A673 (cell line): ENCODE measurements around the gene MYCBPAP. TPM values are rescaled to one million over a fixed set of nuclear protein-coding genes. Genes with fewer than 3 reads are reported as not detected.

Source experiments
- BruUV-seq: library from RNA; stranded (reverse); fragments of 400-500 nt; replicated peaks from 2 replicates; lab custom pipeline; 2021; lab: Mats Ljungman, UMichigan
- CTCF ChIA-PET: fragments of 300-600 bp; sonication (Branson Sonifier 250); formaldehyde crosslinking; loops from one replicate; lab custom pipeline; 2022; ENCODE audit warnings: antibody characterized with exemption; lab: Charles Lee
- POLR2A ChIA-PET: fragments of 300-600 bp; sonication (Branson Sonifier 250); formaldehyde crosslinking; loops from one replicate; lab custom pipeline; 2022; ENCODE audit warnings: antibody characterized with exemption; ENCODE audit not compliant: low non-redundant PET; lab: Charles Lee
- DNase-seq: peaks from one replicate; pipeline ENCODE4 v3.0.0-alpha.2; 2015; ENCODE audit warnings: low spot score
- H3K27ac ChIP-seq: fragments of 200-600 bp; sonication (generic); 2 replicates; pipeline ENCODE4 v1.5.1; 2016; ENCODE audit warnings: mixed run types, low read depth, mild to moderate bottlenecking, mixed read lengths, antibody characterized with exemption, low read length; ENCODE audit not compliant: poor library complexity, severe bottlenecking
- H3K27me3 ChIP-seq: fragments of 200-600 bp; sonication (generic); replicated peaks from 2 replicates; pipeline ENCODE4 v1.6.1; 2017; ENCODE audit warnings: mixed run types, low read depth, mild to moderate bottlenecking, mixed read lengths, antibody characterized with exemption, low read length; ENCODE audit not compliant: insufficient read depth, poor library complexity
- H3K36me3 ChIP-seq: fragments of 200-600 bp; sonication (generic); 2 replicates; pipeline ENCODE4 v1.6.1; 2016; ENCODE audit warnings: mixed run types, mild to moderate bottlenecking, mixed read lengths, antibody characterized with exemption, low read length; ENCODE audit not compliant: insufficient read depth, poor library complexity, severe bottlenecking
- H3K4me1 ChIP-seq: fragments of 200-600 bp; sonication (generic); 2 replicates; pipeline ENCODE4 v1.6.1; 2017; ENCODE audit warnings: mixed run types, mild to moderate bottlenecking, mixed read lengths, antibody characterized with exemption, low read length; ENCODE audit not compliant: insufficient read depth, poor library complexity, severe bottlenecking
- H3K4me3 ChIP-seq: fragments of 200-600 bp; sonication (generic); 2 replicates; pipeline ENCODE4 v1.5.1; 2016; ENCODE audit warnings: low read depth, mixed run types, mild to moderate bottlenecking, mixed read lengths, low read length; ENCODE audit not compliant: poor library complexity, severe bottlenecking
- H3K9me3 ChIP-seq: fragments of 200-600 bp; sonication (generic); 2 replicates; pipeline ENCODE4 v1.6.1; 2016; ENCODE audit warnings: mixed run types, low read depth, mild to moderate bottlenecking, mixed read lengths, antibody characterized with exemption, low read length; ENCODE audit not compliant: poor library complexity, severe bottlenecking
- EZH2 ChIP-seq: fragments of 200-600 bp; sonication (generic); IDR thresholded peaks from 2 replicates; pipeline ENCODE4 v1.6.1; 2017; ENCODE audit warnings: borderline replicate concordance, low read depth, mild to moderate bottlenecking, mixed read lengths, antibody characterized with exemption, low read length; ENCODE audit not compliant: poor library complexity, severe bottlenecking
- intact Hi-C: fragments of 100-400 bp; cut with micrococcal nuclease; formaldehyde crosslinking; loops from one replicate; pipeline ENCODE4 v1.10.0; 2022; ENCODE audit not compliant: unreplicated experiment
- total RNA-seq: library from RNA; stranded (reverse); gene quantifications from 2 replicates; pipeline ENCODE4 v1.2.3, GENCODE V29; 2021
- TF ChIP-seq, protein P1 (sequence below): fragments of 300-800, 200-600 bp; sonication (generic); conservative IDR thresholded peaks from 2 replicates; pipeline ENCODE4 v1.5.1; 2017; ENCODE audit warnings: low read depth, mild to moderate bottlenecking, antibody characterized with exemption, low read length, moderate library complexity, mixed read lengths

Gene MYCBPAP
- total RNA-seq, 1 experiment from 2014 or later = 0.92 TPM

DNA sequence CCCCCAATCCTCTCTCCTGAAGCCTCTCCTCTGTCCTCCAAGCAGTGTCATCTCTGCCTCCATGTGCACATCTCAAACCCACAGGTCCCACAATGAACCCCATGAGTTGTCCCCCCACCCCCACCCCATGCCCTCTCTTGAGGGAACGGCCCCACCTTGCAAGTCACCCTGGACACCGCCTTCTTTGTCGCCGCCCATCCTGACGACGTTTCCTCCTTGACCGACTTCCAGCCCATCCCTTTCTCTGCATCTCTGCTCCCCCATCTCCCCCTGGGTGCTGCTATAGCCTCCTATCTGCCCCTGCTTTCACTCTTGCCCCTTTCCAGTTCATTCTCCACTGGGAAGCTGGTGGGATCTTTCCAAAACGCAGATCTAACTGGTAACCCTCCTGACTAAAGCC lies 37.1 kb downstream of the MYCBPAP start:
- H3K9me3 ChIP-seq = no peaks in the 10 kb centered on the region
- no peak for TF ChIP-seq EZH2
- TF ChIP-seq, protein P1, sequence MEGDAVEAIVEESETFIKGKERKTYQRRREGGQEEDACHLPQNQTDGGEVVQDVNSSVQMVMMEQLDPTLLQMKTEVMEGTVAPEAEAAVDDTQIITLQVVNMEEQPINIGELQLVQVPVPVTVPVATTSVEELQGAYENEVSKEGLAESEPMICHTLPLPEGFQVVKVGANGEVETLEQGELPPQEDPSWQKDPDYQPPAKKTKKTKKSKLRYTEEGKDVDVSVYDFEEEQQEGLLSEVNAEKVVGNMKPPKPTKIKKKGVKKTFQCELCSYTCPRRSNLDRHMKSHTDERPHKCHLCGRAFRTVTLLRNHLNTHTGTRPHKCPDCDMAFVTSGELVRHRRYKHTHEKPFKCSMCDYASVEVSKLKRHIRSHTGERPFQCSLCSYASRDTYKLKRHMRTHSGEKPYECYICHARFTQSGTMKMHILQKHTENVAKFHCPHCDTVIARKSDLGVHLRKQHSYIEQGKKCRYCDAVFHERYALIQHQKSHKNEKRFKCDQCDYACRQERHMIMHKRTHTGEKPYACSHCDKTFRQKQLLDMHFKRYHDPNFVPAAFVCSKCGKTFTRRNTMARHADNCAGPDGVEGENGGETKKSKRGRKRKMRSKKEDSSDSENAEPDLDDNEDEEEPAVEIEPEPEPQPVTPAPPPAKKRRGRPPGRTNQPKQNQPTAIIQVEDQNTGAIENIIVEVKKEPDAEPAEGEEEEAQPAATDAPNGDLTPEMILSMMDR = no peak
- BruUV-seq = no TSS peak

DNA sequence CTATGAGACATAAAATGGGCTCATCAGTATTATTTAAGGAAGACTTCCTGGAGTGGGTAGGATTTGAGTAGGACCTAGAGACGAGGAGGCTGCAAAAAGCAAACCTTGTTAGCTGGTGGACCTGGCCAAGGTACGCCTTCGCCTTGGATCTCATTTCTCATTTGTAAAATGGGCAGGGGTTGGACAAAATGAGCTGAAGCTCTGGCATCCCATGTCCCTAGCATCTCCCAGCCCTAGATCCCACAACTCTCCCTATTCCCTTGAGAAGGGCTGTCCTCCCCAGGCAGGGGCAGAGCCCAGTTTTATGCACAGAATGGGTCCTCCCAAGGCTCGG lies 38.4 kb downstream of the MYCBPAP start:
- ChIA-PET POLR2A (no interaction called here), CTCF (interaction anchor here (1.7 kb wide), 1 partner anchor 79 kb away, joined by 9 read pairs; no protein-coding TSS in a partner anchor)
- no peaks in the 10 kb centered on the region for H3K27me3 ChIP-seq
- no peaks in the 10 kb centered on the region for H3K9me3 ChIP-seq
- peaks cover 14% of the 10 kb centered on the region for H3K4me1 ChIP-seq
- peak overlapping the region; percentile 68 for H3K27ac ChIP-seq
- no peaks in the 10 kb centered on the region for H3K36me3 ChIP-seq
- intact Hi-C loops = loop anchor here (1.0 to 10.0 kb wide), 5 partner anchors 80 to 411 kb away; no protein-coding TSS in a partner anchor
- peak overlapping the region; percentile 58 for H3K4me3 ChIP-seq
- no TSS peak for BruUV-seq
- TF ChIP-seq, protein P1 = no peak
- no peak for TF ChIP-seq EZH2
- DNase-seq = no peak

More for the DNA sequence above, 37.1 kb downstream of the MYCBPAP start:
- no peaks in the 10 kb centered on the region for H3K36me3 ChIP-seq
- ChIA-PET CTCF (no interaction called here), POLR2A (no interaction called here)
- DNase-seq = no peak
- H3K4me1 ChIP-seq = peaks cover 20% of the 10 kb centered on the region
- intact Hi-C loops = loop anchor here (5.0 to 10.0 kb wide), 2 partner anchors 239 to 412 kb away; no protein-coding TSS in a partner anchor
- no peaks in the 10 kb centered on the region for H3K27me3 ChIP-seq
- no peak overlapping the region for H3K27ac ChIP-seq
- no peak overlapping the region for H3K4me3 ChIP-seq

DNA sequence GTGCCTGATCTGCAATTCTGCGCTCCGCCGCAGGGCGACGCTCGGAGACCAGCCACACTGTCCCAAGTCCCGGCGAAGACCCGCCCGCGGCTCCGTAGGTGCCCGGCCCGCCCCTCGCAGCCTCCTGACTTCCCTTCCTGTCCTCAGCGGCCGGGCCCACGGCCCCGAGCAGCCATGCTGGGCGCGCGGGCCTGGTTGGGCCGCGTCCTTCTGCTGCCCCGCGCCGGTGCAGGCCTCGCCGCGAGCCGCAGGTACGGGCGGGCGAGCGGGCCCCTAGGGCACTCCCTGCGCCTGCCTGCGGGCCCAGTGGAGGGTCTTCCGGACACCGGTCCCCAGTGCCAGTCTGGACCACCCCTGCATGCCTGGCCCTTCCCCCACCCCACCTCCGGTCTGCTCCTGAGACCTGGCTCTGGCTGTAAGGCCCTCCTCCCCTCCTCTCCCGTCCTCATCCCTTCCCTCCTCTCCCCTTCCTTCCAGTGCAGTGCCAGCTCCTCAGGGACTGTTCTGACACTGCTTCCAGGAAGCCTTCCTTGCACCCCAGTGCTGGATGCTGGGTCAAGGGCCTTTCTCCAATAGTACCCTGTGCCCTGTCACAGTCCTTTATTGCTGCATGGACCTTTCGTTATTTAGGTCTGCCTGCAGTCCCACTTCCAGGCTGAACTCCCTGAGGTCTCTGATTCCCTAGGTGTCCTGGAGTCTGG lies 38.9 kb downstream of the MYCBPAP start, which contains the start of gene SPATA20:
Gene SPATA20, plus strand, starts transcription at position 140 of the 701 bp plus-strand sequence. Its CDS starts 35 bp downstream, at position 175.
- peaks cover 14% of the 10 kb centered on the region for H3K4me1 ChIP-seq
- H3K4me3 ChIP-seq = peak within 1 kb of the TSS; percentile 58
- no TSS peak for BruUV-seq
- H3K27me3 ChIP-seq = no peaks in the 10 kb centered on the region
- H3K36me3 ChIP-seq = no peaks in the 10 kb centered on the region
- TF ChIP-seq, protein P1 = peak; percentile 98
- TF ChIP-seq EZH2 = no peak
- no peaks in the 10 kb centered on the region for H3K9me3 ChIP-seq
- DNase-seq = peak; percentile 93
- intact Hi-C loops = loop anchor here (1.0 to 10.0 kb wide), 5 partner anchors 79 to 410 kb away; no protein-coding TSS in a partner anchor
- peak within 1 kb of the TSS; percentile 68 for H3K27ac ChIP-seq
- ChIA-PET CTCF (interaction anchor here (0.6 to 1.7 kb wide), 2 partner anchors 79 to 270 kb away, joined by 9 to 10 read pairs; no protein-coding TSS in a partner anchor), POLR2A (no interaction called here)
